Medulla oblongata (tissue), 1 donor: ENCODE results near the gene CHRNG.
"Not testable (repeated sequence)": the region's sequence is repeated elsewhere in the genome, so short reads cannot be mapped to it uniquely, and the experiment has no call there.

Experiments
- DNase-seq: peaks from one replicate; pipeline ENCODE4 v3.0.0-alpha.2; 2015; ENCODE audit errors: extremely low spot score

CHRNG gene

GRCh38 chr2:232527905-232528470 lies 11.5 kb upstream of the CHRNG start:
- DNase-seq: no peak

- DNase-seq: peak; percentile 12
Observed at GRCh38 chr2:232528746-232529460, 10.6 kb upstream of the CHRNG start.

GRCh38 chr2:232529806-232530547 lies 9.5 kb upstream of the CHRNG start:
- DNase-seq: no peak

DNA sequence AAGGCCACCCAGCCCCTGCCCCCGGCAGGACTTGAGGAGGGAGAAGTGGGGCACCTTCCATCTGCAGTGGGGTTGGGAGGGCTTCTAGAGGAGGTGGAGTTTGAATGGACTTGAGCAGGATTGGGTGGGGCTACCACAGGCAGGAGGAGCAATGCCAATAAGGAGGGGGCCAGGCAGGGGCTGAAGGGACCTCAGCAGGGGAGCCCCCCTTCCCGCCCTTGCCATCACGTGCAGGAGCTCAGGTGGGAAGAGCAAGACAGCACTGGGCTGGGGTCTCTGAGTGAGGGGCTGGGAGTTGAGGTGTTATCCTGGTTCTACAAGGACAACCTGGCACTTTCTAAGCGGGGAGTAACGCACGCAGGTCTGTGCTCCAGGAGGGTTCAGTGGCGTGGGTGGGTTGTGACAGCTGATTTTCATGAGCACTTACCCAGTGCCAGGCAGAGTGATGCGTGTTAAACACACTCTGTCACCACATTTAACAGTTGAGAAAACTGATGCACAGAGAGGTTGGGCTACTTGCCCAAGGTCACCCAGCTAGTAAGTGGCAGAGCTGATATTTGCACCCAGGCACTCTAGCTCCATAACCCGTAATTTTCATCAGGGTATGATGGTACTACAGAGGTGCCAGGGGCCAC lies 8.7 kb upstream of the CHRNG start:
- no peak for DNase-seq

DNA sequence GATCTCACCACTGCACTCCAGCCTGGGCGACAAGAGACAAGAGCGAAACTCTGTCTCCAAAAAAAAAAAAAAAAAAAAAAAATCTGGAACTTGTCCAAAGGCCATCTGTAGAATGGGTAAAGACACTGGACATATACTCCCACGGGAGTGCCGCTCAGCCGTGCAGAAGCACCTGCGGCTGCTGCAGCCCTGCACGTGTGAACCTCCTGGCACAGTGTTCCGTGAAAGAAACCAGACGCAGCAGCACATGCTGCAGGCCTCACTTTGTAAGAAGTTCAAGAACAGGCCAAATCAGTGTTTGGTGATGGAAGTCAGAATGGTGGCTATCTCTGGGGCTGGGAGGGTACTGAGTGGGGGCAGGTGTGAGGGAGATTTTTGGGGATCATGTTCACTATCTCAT lies 7.1 kb upstream of the CHRNG start:
- no peak for DNase-seq

DNA sequence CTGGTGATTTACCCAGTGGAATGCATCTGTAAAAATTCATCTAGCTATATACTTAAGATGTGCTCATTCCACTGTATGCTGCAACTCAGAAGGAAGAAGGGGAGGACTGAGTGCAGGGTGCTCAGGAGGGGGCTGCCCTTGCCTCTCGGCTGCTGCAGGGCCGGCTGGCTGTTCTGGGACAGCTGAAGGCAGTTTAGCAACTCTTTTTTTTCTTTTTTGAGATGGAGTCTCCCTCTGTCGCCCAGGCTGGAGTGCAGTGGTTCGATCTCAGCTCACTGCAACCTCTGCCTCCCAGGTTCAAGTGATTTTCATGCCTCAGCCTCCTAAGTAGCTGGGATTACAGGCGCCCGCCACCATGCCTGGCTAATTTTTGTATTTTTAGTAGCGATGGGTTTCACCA lies 6.7 kb upstream of the CHRNG start:
- DNase-seq: not testable (repeated sequence)

DNA sequence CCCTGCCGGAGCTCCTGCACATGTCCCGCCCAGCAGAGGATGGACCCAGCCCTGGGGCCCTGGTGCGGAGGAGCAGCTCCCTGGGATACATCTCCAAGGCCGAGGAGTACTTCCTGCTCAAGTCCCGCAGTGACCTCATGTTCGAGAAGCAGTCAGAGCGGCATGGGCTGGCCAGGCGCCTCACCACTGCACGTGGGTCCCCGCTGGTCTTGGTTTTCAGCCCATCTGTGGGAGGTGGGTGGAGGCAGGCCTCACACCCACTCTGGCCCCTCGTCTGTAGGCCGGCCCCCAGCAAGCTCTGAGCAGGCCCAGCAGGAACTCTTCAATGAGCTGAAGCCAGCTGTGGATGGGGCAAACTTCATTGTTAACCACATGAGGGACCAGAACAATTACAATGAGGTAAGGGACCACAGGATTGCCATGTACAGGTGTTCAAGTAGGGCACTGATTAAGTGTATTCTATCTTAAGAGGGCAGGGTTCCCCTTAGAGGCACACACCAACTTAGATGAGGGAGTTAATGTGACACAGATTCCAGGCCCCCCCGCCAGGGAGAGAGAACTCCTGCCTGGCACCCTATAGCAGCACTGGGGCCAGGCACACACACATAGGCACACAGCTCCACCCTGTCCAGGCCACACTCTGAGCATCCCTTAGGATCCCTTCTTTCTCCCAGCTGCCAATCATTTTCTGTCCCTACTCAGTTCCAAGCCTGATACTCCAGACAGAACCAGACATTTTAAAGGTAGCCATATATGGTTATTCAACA lies 5.4 kb upstream of the CHRNG start:
- DNase-seq: no peak

DNA sequence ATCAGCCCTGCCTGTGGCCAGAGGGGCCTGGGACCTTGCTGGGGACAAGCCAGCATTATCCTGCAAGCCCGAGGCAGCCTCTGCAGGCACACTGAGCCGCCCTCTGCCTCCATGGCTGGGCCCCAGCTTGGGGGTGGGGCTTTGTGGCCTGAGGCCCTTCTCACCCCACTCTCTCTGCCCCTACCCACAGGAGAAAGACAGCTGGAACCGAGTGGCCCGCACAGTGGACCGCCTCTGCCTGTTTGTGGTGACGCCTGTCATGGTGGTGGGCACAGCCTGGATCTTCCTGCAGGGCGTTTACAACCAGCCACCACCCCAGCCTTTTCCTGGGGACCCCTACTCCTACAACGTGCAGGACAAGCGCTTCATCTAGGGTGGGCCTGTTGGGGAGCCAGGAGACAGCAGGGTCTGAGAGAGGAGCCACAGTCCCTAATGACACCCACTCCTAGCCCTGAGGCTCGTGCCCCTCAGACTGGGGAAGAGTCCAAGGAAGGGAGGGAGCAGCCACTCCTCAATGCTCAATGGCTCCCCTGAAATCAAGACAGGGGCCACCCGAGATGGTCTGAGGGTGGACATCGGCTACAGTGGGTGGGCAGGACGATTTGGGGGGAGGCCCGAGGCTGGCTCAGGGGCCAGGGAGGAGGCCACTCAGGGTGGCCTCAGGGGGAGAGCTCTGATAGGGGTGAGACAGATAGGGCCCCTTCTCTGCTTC lies 4.4 kb upstream of the CHRNG start:
- no peak for DNase-seq

DNA sequence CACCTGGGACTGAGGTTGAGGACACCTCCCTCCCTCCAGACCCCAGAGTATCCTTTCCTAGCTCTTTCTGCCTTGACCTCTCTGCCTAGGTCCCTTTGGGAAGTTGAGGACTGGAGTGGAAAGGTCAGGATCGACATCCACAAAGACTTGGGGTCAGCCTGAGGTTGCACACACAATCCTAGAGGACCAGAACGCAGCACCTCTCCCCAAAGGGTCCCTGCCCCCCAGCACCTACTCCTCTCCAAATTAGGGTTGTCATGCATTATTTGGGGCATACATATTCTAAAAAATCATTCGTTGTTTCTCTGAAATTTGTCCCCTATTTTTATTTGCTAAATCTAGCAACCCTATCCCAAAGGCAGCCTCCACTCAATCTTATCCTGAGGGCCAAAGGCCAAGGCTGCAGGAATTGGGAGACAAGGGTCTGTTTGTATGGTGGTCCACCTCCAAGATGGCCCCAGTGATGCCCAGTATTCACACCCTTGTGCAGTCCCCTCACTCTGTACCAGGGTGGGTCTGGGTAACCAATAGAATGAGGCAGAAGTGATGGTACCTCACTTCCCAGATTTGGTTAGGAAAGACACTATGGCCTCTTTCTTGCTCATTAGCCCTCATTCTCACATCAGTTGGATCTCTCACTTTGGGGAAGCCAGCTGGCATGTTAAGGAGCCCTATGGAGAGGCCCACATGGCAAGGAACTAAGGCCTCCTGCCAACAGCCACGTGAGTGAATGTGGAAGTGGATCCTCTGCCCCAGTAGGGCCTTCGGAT lies 3.5 kb upstream of the CHRNG start:
- no peak for DNase-seq

- no peak for DNase-seq
Observed at GRCh38 chr2:232537079-232537478, 2.4 kb upstream of the CHRNG start.

- DNase-seq: no peak
Observed at GRCh38 chr2:232537499-232537898, 2.0 kb upstream of the CHRNG start.

DNA sequence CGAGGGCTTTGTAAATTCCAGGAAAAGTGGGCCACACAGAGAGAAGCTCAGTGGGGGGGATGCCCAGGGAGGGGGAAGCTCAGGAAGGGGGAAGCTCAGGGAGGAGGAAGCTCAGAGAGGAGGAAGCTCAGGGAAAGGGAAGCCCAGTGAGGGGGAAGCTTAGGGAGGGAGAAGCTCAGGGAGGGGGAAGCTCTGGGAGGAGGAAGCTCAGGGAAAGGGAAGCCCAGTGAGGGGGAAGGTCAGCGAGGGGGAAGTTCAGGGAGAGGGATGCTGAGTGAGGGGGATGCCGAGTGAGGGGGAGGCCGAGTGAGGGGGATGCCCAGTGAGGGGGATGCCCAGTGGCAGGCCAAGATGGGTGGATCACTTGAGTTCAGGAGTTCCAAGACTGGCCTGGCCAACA lies 821 bp upstream of the CHRNG start:
- DNase-seq: no peak

- no peak for DNase-seq
Observed at GRCh38 chr2:232540441-232541041, 1.0 kb downstream of the CHRNG start.

GRCh38 chr2:232541195-232541960 lies 1.9 kb downstream of the CHRNG start:
- DNase-seq: no peak

DNA sequence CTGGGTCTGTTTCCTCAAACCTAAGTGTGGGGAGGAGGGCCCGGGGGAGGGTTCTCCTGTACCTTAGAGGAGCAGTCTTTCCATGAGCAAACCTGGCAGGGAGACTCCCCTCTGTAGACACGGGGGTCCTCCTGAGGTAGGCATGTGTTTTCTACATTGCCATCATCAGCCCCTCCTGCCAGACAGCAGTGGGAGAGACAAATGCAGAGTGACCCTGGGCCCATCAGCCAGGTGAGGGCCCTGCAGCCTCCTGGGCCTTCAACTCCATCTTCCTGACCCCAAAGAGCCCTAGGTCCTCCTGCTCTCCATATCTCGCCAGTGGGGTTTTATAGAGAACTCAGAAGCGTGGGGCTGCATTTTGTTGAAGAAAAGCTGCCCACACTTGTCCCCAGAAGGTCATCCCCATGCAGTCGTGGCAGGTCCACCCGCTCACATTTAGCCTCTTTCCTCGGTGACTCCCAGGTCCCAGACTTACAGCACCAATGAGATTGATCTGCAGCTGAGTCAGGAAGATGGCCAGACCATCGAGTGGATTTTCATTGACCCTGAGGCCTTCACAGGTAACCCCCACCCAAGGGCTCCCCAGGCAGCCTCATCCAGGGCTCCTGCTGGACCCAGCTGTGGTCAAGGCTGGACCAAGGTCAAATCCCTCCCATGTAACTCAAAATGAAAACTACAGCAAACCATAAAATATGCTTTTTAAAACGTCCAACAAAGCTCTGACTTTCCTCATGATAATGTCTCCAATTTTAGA lies 2.6 kb downstream of the CHRNG start:
- no peak for DNase-seq

DNA sequence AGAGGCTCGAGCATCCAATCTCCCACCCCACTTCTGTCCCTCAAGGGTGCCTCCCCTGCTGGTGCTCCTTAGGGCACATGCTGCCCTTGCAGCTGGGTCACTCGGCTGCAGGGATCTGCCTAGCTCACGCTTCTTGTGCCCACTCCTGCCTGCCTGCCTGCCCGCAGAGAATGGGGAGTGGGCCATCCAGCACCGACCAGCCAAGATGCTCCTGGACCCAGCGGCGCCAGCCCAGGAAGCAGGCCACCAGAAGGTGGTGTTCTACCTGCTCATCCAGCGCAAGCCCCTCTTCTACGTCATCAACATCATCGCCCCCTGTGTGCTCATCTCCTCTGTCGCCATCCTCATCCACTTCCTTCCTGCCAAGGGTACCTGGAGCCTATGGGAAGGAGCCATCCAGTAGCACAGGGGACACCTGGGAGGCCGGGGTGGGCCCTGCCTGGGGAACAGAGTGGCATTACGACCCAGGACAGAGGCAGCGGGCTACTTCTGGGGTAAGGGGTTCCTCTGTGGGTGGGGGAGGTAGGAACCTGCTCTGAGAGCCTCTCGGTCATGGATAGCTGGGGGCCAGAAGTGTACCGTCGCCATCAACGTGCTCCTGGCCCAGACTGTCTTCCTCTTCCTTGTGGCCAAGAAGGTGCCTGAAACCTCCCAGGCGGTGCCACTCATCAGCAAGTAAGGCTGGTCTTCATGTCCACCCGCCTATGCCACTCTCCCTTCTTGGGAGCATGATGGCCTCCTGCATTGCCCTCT lies 3.4 kb downstream of the CHRNG start:
- DNase-seq: no peak

DNA sequence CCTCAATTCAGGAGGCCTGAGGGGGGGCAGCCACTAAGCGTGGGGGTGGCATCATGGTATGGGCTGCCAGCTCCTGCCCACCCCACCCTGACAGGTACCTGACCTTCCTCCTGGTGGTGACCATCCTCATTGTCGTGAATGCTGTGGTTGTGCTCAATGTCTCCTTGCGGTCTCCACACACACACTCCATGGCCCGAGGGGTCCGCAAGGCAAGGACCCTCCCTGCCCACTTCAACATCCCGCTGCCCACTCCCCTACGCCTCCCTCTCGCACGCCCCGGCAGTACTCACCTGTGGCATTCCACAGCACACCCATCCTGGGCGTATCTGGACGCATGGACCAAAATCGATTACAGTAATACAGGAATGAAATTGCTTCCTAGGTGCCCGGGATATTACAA lies 4.0 kb downstream of the CHRNG start:
- no peak for DNase-seq
